DOHH2 (cell line): Measurements from ENCODE around the gene P3H3.

Source experiments
- H3F3A ChIP-seq: fragments of 200-600 bp; sonication (generic), shearing (Covaris generic); 2 replicates; pipeline ENCODE4 v1.6.0; 2016; ENCODE audit warnings: antibody characterized with exemption, mild to moderate bottlenecking; ENCODE audit not compliant: control insufficient read depth, insufficient read depth
- H3K27ac ChIP-seq: fragments of 200-600 bp; sonication (generic); 2 replicates; pipeline ENCODE4 v1.5.1; 2014; ENCODE audit warnings: low read depth, mild to moderate bottlenecking, low read length, moderate library complexity
- H3K27me3 ChIP-seq: fragments of 200-600 bp; sonication (generic); 2 replicates; pipeline ENCODE4 v1.6.1; 2014; ENCODE audit warnings: mild to moderate bottlenecking, low read length, mixed read lengths; ENCODE audit not compliant: control insufficient read depth
- H3K36me3 ChIP-seq: fragments of 200-600 bp; sonication (generic); 2 replicates; pipeline ENCODE4 v1.6.1; 2014; ENCODE audit warnings: mild to moderate bottlenecking, low read length, moderate library complexity, mixed read lengths; ENCODE audit not compliant: control insufficient read depth
- H3K4me1 ChIP-seq: fragments of 200-600 bp; sonication (generic); 2 replicates; pipeline ENCODE4 v1.6.1; 2014; ENCODE audit warnings: mild to moderate bottlenecking, low read length, mixed read lengths; ENCODE audit not compliant: control insufficient read depth
- H3K4me2 ChIP-seq: fragments of 200-600 bp; sonication (generic); 2 replicates; pipeline ENCODE4 v1.6.0; 2014; ENCODE audit warnings: mild to moderate bottlenecking, low read length, moderate library complexity
- H3K4me3 ChIP-seq: fragments of 200-600 bp; sonication (generic); 2 replicates; pipeline ENCODE4 v1.5.1; 2014; ENCODE audit warnings: mild to moderate bottlenecking, low read length, mixed read lengths
- H3K79me2 ChIP-seq: fragments of 200-600 bp; sonication (generic); 2 replicates; pipeline ENCODE4 v1.6.1; 2014; ENCODE audit warnings: mild to moderate bottlenecking, low read length, mixed read lengths; ENCODE audit not compliant: control insufficient read depth
- H3K9me2 ChIP-seq: fragments of 200-600 bp; sonication (generic); replicated peaks from 2 replicates; pipeline ENCODE4 v1.6.1; 2014; ENCODE audit warnings: mild to moderate bottlenecking, low read length, mixed read lengths; ENCODE audit not compliant: control insufficient read depth
- H3K9me3 ChIP-seq: fragments of 200-600 bp; sonication (generic); 2 replicates; pipeline ENCODE4 v1.6.1; 2014; ENCODE audit warnings: antibody characterized with exemption, low read length, mixed read lengths; ENCODE audit not compliant: control insufficient read depth, insufficient read depth
- H4K20me1 ChIP-seq: fragments of 200-600 bp; sonication (generic); 2 replicates; pipeline ENCODE4 v1.6.0; 2014; ENCODE audit warnings: low read depth, mild to moderate bottlenecking, antibody characterized with exemption, low read length, moderate library complexity; ENCODE audit not compliant: control insufficient read depth, insufficient read depth
- CTCF ChIP-seq: fragments of 200-600 bp; sonication (generic); IDR thresholded peaks from one replicate; pipeline ENCODE4 v1.5.1; 2014; ENCODE audit warnings: antibody characterized with exemption, mild to moderate bottlenecking, low read depth, low read length; ENCODE audit not compliant: poor library complexity, severe bottlenecking
- EZH2phosphoT487 ChIP-seq: fragments of 200-600 bp; sonication (generic); IDR thresholded peaks from 2 replicates; pipeline ENCODE4 v1.6.1; 2017; ENCODE audit warnings: borderline replicate concordance, mild to moderate bottlenecking, antibody characterized with exemption, low read length, moderate library complexity, mixed read lengths

P3H3 gene

GRCh38 chr12:6866920-6867412 lies 38.8 kb downstream of the P3H3 start:
- Histone ChIP-seq H3K27me3 (no peaks in the 10 kb centered on the region; the same call in 1 of the 2 replicates), H3F3A (peaks cover 29% of the 10 kb centered on the region), H3K4me2 (peak overlapping the region; percentile 88), H3K4me3 (peak overlapping the region; percentile 99), H3K9me3 (no peaks in the 10 kb centered on the region), H3K27ac (peak overlapping the region; percentile 14; the same call in 1 of the 2 replicates), H4K20me1 (peaks cover 20% of the 10 kb centered on the region), H3K9me2 (no peaks in the 10 kb centered on the region), H3K36me3 (peaks cover 91% of the 10 kb centered on the region), H3K79me2 (peaks cover 34% of the 10 kb centered on the region), H3K4me1 (peaks cover 39% of the 10 kb centered on the region)
- TF ChIP-seq EZH2phosphoT487, result no peak
- TF ChIP-seq CTCF, result no peak

- peaks cover 21% of the 10 kb centered on the region for H4K20me1 ChIP-seq
- H3K79me2 ChIP-seq, result peaks cover 36% of the 10 kb centered on the region
- peak within 1 kb of the TSS; percentile 99 for H3K4me3 ChIP-seq
- no peaks in the 10 kb centered on the region for H3K9me3 ChIP-seq
- peak within 1 kb of the TSS; percentile 85 for H3K27ac ChIP-seq
- no peaks in the 10 kb centered on the region for H3K9me2 ChIP-seq
- H3K27me3 ChIP-seq, result no peaks in the 10 kb centered on the region; the same call in 1 of the 2 replicates
- peaks cover 32% of the 10 kb centered on the region for H3F3A ChIP-seq
- H3K4me2 ChIP-seq, result peak within 1 kb of the TSS; percentile 88
- H3K36me3 ChIP-seq, result peaks cover 90% of the 10 kb centered on the region
- TF ChIP-seq CTCF (no peak), EZH2phosphoT487 (no peak)
- peaks cover 45% of the 10 kb centered on the region for H3K4me1 ChIP-seq
Measured at GRCh38 chr12:6867413-6868210, 39.4 kb downstream of the P3H3 start, which contains the start of gene TPI1. Gene TPI1 (plus strand): TSS chr12:6867531. CDS start chr12:6867567, 36 bp downstream.

- Histone ChIP-seq H3K27ac (peak overlapping the region; percentile 85), H3K36me3 (peaks cover 86% of the 10 kb centered on the region), H3K4me1 (peaks cover 50% of the 10 kb centered on the region), H3K79me2 (peaks cover 40% of the 10 kb centered on the region), H3K4me3 (peak overlapping the region; percentile 99), H3F3A (peaks cover 32% of the 10 kb centered on the region), H3K9me2 (no peaks in the 10 kb centered on the region), H3K9me3 (no peaks in the 10 kb centered on the region), H3K4me2 (peak overlapping the region; percentile 88), H4K20me1 (peaks cover 24% of the 10 kb centered on the region), H3K27me3 (no peaks in the 10 kb centered on the region; the same call in 1 of the 2 replicates)
- TF ChIP-seq EZH2phosphoT487 (no peak), CTCF (peak; percentile 23)
Measured at GRCh38 chr12:6868211-6869048, 40.2 kb downstream of the P3H3 start.
